GM19372 (cell line): ENCODE data around the gene WDPCP.
"Not testable (repeated sequence)": the region's sequence is repeated elsewhere in the genome, so short reads cannot be mapped to it uniquely, and the experiment has no call there.

ENCODE experiments used
- ATAC-seq: cut with Tn5 transposase; IDR thresholded peaks from one replicate; pipeline ENCODE4 v1.9.1; 2021; ENCODE audit warnings: mild to moderate bottlenecking, low read depth, moderate library complexity; ENCODE audit not compliant: unreplicated experiment

Gene WDPCP

DNA sequence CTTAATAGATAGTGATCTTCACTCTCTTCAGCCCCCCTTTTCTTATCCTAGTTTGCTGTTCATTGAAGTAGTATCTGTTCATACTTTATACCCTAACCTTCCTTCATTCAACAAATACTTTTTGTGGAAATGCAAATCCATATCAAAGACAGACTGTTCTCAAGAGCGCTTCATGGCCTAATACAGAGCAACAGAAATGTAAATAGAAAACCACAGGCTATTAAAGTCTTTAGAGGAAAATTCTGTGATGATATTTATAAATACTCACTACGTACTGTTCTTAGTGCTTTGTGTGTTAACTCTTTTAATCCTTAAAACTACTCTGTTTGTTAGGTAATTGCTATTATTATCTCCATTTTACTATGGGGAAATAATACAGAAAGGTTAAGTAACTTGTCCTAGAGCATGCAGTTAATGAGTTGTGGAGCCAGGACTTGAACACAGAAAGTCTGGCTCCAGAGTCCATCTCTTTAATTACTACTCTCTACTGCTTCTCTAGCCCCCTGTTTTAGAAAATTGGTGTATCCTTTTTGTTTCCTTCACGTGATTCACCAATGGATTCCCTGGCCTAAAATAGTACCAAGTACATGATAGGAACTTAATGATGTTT lies 3.4 kb upstream of the WDPCP start:
- no peak for ATAC-seq

DNA sequence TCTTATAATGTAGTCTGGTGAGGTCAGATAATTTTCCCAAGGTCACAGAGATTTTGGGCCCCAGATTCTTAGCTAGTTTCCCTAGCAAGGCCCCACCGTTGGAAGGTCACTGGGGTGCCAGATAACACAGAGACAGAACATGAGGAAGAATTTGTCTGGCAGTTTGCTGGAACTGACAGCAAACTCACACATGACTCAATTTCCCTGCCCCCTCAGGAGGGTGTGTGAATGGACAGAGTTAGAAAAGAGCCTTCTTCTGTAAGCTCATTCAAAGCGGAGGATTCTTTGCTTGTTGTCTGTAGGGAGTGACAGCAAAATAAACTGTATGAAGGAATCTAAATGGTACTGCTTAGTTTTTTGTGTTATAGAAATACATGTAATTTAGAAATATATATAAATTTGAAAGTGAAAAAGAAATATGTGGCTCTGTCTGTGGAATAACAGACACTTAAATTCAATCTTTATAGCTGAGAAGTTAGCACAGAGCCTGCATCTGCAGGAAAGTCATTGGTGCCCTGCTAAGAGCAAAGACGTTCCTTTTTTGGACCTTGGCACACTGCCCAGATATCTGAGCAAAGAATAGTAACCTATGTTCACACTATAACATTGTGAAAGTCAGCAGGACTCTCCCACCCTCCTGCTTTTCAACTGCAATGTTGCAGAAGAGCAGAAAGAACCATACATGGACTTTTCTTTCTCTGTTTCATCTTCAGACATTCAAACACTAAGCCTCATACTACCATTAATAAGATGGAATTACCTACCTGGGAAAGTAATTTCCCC lies 2.5 kb upstream of the WDPCP start:
- no peak for ATAC-seq

DNA sequence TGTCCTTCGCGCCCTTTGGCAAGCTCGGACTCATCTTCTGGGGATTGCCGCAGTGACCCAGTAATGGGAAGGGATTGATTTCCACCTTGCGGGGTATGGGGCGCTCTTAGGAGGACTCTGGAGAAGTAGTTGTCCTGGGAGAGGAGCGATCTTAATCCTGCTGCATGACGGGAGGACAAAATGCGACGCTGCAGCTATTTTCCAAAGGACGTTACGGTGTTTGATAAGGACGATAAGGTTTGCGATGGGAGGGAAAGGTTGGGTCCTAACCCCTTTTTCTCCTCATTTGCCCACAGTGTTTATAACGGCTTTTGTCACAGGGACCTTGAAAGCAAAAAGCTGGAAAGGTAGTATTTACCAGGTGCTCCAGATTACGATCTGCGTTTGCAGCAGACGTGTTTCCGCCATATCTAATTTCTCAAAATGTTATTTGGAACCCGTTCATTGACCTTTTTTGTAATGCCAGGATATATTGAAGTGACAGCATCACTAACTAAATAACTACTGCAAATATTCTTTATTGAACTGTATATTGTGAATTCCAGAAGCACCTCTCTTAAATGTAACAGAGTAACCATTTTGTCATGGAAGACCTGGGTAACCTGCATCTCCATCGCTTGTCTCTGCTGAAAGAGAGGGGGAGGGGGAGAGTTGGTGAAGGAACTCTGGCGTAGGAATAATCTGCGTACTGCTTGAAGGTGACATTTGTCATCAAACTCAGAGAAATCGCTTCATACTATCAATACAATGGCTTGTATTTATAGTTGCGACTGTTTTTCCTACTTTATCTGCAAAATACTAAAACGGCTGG lies 1.1 kb upstream of the WDPCP start:
- ATAC-seq = peak; percentile 9

DNA sequence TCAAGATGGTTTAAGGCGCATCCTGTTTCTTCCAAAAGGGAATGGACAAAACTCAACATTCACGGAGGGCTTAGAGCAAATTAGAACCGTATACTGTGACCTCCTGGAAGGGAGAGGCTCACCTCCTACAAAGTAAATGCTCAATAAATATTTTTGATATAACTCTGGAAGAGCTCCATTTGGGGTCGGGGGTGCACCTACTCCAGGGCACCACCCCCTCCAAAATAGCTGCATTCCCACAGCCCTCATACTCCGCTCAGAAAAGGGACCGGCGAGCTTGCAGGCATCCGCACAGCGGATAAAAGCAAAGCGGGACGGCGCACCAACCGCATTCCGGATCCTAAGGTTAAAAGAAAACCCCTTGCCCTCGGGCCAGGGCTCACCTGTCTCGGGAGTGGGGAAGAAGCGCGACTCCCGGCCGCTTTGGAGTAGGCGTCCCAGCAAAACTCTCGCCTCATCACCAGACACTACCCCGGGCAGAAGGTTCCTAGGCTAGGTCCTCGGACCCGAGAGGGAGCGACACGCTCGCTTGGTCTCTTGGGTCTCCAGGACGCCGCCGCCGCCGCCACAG lies 378 bp downstream of the WDPCP start:
- no peak for ATAC-seq

DNA sequence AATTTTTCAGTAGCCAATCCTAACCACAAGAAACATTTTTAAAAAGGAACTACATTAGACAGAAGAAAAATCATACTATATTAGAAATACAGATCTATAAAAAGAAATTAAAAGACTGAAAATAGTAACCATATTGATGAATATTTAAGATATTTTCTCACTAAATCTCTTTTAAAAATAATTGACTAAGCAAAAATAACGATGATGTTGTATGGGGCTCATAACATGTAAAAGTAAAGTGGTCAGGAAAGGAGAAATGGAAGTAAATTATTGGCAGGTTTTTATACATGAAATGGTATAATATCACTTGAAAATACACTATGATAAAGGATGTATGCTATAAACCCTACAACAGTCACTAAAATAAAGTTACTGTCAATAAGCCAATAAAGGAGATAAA lies 5.4 kb downstream of the WDPCP start:
- no peak for ATAC-seq

- ATAC-seq = no peak
These were observed 6.8 kb downstream of the WDPCP start for GRCh38 chr2:63581298-63581961.

DNA sequence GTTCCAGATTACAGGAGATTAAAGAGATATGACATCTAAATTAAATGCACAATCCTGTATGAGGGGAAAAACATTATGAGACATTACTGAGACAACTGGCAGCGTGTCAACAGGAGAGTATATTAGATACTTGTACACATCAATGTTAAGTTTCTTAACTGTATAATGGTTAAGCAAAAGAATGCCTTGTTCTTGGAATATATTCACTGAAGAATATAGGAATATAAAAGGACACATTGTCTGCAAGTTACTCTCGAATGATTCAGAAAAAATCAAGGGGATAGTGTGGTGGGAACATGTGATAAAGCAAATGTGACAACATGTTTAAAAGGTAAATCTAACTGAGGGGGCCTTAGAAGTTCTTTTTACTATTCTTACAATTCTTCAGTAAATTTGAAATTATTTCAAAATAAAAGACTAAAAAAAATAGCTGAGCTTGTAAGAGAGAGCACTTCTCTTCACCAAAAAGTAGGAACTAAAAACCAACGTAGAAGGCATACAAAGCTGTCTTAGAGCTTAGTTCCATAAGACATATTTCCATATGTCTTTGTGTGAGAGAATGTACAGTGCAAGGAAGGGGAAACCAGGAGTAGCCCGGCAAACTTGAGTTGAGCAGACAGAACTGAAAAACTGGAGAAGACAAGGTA lies 7.5 kb downstream of the WDPCP start:
- ATAC-seq = no peak

DNA sequence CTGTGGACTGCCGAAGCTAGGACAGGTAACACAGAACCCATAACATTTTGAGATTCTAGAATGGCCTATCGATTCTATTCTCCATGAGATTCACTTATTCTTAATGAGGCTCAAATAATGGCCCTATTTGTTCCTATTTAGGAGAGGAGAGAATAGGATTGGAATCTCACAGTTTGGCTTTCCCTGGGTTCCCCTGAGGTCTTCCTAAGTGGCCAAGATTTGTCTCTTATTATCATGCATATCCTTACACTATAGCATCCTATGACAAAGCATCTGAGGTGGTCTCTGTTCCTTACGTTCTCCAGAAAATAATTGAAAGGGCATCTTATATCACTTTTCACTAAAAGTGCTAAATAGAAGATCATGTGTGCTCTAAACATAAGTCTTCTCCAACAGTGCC lies 9.5 kb downstream of the WDPCP start:
- no peak for ATAC-seq

DNA sequence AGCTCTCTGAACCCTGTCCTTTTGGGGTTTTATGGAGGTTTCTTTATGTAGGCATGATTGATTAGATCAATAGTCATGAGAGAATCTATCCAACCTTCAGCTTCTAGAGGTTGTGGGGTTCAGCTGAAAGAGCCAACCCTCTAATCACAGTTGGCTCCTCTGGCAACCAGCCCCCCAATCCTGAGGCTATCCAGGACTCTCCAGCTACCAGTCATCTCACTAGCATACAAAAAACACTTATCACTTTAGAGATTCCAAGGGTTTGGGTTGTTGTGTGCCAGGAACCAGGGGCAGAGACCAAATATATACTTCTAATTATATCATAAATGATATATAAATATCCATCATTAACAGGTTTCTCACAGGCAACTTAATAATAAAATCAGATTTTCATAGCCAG lies 11.7 kb downstream of the WDPCP start:
- ATAC-seq = no peak

DNA sequence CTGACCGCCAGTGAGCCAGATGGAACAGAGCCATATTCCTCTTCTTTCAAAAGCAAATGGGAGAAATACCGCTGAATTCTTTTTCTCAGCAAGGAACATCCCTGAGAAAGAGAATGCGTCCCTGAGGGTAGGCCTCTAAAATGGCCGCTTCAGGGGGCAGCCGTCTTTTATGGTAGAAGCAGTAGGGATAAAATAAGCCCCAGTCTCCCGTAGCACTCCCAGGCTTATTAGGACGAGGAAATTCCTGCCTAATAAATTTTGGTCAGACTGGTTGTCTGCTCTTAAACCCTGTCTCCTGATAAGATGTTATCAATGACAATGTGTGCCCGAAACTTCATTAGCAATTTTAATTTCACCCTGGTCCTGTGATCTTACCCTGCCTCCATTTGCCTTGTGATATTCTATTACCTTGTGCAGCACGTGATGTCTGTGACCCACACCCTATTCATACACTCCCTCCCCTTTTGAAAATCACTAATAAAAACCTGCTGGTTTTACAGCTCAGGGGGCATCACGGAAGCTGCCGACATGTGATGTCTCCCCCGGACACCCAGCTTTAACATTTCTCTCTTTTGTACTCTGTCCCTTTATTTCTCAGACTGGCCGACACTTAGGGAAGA lies 14.4 kb downstream of the WDPCP start:
- ATAC-seq = not testable (repeated sequence)

DNA sequence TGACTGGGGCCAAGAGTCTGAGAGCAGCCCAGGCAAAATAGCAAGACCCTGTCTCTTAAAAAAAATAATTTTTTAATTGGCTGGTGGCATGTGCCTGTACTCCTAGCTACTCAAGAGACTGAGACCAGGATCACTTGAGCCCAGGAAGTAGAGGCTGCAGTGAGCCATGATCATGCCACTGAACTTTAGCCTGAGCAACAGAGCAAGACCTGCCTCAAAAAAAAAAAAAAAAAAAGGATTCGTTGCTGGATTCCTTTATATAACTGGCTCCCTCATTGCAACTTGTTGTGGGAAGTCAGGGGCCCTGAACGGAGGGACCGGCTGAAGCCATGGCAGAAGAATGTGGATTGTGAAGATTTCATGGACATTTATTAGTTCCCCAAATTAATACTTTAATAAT lies 15.3 kb downstream of the WDPCP start:
- not testable (repeated sequence) for ATAC-seq

DNA sequence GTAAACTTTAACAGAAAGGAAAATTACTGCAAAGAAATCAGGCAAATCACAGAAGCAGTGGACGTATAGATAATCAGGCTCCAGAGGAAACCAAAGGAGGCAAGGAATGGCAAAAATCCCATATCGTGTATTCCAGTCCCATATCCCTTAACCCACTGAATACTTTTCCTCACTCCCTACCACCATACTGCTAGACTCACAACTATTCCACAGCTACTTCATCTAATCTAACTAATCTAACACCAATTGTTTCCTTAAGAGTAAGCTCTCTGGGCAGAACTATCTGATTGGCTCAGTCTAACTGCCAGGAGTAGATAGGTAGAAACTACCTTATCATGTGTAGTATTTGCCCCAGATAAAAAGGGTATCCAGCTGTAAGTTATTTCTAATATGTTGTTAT lies 16.3 kb downstream of the WDPCP start:
- ATAC-seq = no peak

GRCh38 chr2:63571291-63571690 lies 17.0 kb downstream of the WDPCP start:
- ATAC-seq = no peak

- no peak for ATAC-seq
These were observed 18.5 kb downstream of the WDPCP start for GRCh38 chr2:63569740-63570139.

DNA sequence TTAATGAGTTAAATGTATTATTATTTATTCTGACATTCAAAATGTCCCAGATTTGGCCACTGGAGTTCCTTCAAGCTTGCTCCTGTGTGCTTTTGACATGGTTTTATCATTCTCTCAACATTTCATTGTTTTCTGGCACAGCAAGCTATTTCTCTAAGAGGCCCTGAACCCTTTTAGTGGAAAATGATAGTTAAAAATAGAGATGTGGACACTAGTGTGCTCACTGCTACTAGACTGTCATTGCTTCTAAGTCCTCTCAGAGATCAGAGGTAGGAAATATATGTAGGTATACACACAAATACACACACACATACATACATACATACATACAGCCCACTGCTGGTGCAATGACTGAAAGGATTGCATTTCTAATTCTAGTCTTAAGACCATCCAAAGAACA lies 25.5 kb downstream of the WDPCP start:
- no peak for ATAC-seq

DNA sequence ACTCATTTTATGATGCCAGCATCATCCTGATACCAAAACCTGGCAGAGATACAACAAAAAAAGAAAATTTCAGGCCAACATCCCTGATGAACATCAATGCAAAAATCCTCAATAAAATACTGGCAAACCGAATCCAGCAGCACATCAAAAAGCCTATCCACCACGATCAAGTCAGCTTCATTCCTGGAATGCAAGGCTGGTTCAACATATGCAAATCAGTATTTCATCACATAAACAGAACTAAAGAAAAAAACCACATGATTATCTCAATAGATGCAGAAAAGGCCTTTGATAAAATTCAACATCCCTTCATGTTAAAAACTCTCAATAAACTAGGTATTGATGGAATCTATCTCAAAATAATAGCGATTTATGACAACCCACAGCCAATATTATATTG lies 29.4 kb downstream of the WDPCP start:
- not testable (repeated sequence) for ATAC-seq

- not testable (repeated sequence) for ATAC-seq
These were observed 30.5 kb downstream of the WDPCP start for GRCh38 chr2:63557819-63558218.

GRCh38 chr2:63555931-63556330 lies 32.3 kb downstream of the WDPCP start:
- ATAC-seq = no peak

DNA sequence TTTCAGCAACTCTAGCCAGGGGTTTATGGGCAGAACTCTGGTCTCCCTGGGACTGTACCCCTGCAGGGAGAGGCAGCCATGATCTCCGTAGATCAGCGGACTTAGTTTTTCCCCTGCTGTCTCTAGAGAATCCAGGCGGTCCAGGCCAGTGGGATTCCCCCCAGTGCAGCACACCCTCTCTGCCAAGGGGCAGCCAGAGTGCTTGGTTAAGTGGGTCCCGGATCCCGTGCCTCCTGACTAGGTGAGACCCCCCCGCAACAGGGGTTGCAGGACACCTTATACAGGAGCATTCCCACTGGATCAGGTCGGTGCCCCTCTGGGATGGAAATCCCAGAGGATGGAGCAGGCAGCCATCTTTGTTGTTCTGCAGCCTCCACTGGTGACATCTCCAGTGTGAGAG lies 33.0 kb downstream of the WDPCP start:
- ATAC-seq = no peak

- ATAC-seq = no peak
These were observed 35.2 kb downstream of the WDPCP start for GRCh38 chr2:63553049-63553448.
